Keratinocyte (primary cell): ENCODE measurements around the gene MAPK7. TPM values are rescaled to one million over a fixed set of nuclear protein-coding genes. Genes with fewer than 3 reads are reported as not detected.

Experiments
- DNase-seq: peaks from one replicate; pipeline ENCODE4 v3.0.0-alpha.2; 2011; ENCODE audit warnings: low read depth, missing footprints, low spot score
- FAIRE-seq: peaks from 2 replicates; lab custom pipeline; 2011; peaks lifted over from hg19 to GRCh38; lab: Jason Lieb, UNC
- H2AFZ ChIP-seq: 2 replicates; pipeline ENCODE4 v1.6.0; 2012; ENCODE audit warnings: low read length, control low read depth, inconsistent platforms; ENCODE audit not compliant: control insufficient read depth
- H3K27ac ChIP-seq: 2 replicates; pipeline ENCODE4 v1.5.1; 2011; ENCODE audit warnings: low read length; ENCODE audit not compliant: control insufficient read depth, insufficient read depth
- H3K27me3 ChIP-seq: 3 replicates; pipeline ENCODE4 v1.6.0; 2011; ENCODE audit warnings: low read length; ENCODE audit not compliant: control insufficient read depth, insufficient read depth; ENCODE audit errors: extremely low read depth
- H3K36me3 ChIP-seq, 2 experiments: 2 replicates in 1 of 2; 3 replicates in 1 of 2; pipeline ENCODE4 v1.5.1; 2011; ENCODE audit warnings: low read length in 2 of 2, mild to moderate bottlenecking in 1 of 2; ENCODE audit not compliant: control insufficient read depth in 2 of 2, insufficient read depth in 2 of 2; ENCODE audit errors: extremely low read depth in 1 of 2
- H3K4me1 ChIP-seq: 3 replicates; pipeline ENCODE4 v1.5.1; 2011; ENCODE audit warnings: low read length; ENCODE audit not compliant: control insufficient read depth, insufficient read depth; ENCODE audit errors: extremely low read depth
- H3K4me2 ChIP-seq: 3 replicates; pipeline ENCODE4 v1.6.0; 2011; ENCODE audit warnings: low read depth, low read length; ENCODE audit not compliant: control insufficient read depth, insufficient read depth; ENCODE audit errors: extremely low read depth
- H3K4me3 ChIP-seq, 3 experiments: fragments of 200-600 bp in 1 of 3; sonication (generic) in 1 of 3; 2 replicates in 2 of 3; 3 replicates in 1 of 3; pipeline ENCODE4 v1.5.1; 2011 to 2016; ENCODE audit warnings: low read length in 3 of 3, mild to moderate bottlenecking in 3 of 3, control low read depth in 2 of 3, inconsistent platforms in 1 of 3, low read depth in 1 of 3, mixed read lengths in 1 of 3, mixed run types in 1 of 3, moderate library complexity in 1 of 3; ENCODE audit not compliant: control insufficient read depth in 2 of 3, insufficient read depth in 2 of 3; ENCODE audit errors: extremely low read depth in 1 of 3
- H3K79me2 ChIP-seq: 2 replicates; pipeline ENCODE4 v1.6.0; 2012; ENCODE audit warnings: low read length; ENCODE audit not compliant: control insufficient read depth, insufficient read depth
- H3K9ac ChIP-seq: 3 replicates; pipeline ENCODE4 v1.6.0; 2011; ENCODE audit warnings: low read length; ENCODE audit not compliant: control insufficient read depth, insufficient read depth; ENCODE audit errors: extremely low read depth
- H3K9me1 ChIP-seq: 3 replicates; pipeline ENCODE4 v1.6.0; 2011; ENCODE audit warnings: low read length; ENCODE audit not compliant: control insufficient read depth, insufficient read depth; ENCODE audit errors: extremely low read depth
- H3K9me3 ChIP-seq: 2 replicates; pipeline ENCODE4 v1.5.1; 2012; ENCODE audit warnings: low read depth, low read length; ENCODE audit not compliant: control insufficient read depth
- H4K20me1 ChIP-seq: 3 replicates; pipeline ENCODE4 v1.6.0; 2011; ENCODE audit warnings: low read length; ENCODE audit not compliant: control insufficient read depth, insufficient read depth; ENCODE audit errors: extremely low read depth
- EZH2 ChIP-seq: IDR thresholded peaks from one replicate; pipeline ENCODE4 v1.6.1; 2012; ENCODE audit warnings: inconsistent platforms, mild to moderate bottlenecking, low read length, moderate library complexity
- dilution Hi-C: fragments of 300-500 bp; cut with MboI; formaldehyde crosslinking; loops from one replicate; pipeline ENCODE4 v1.7.0; 2020; ENCODE audit warnings: low sequenced_read_pairs; ENCODE audit not compliant: extremely low pct_ligation_motif_present
- polyA plus RNA-seq, 5 experiments: library from polyadenylated mRNA; depleted of rRNA in 3 of 5; stranded (reverse) in 3 of 5; stranded (forward) in 1 of 5; unstranded in 1 of 5; fragments of >200 nt; gene quantifications; 1 replicate in 1 of 5; 2 replicates in 3 of 5; 3 replicates in 1 of 5; pipeline versions ENCODE4 v1.2.1 to v1.2.3, GENCODE V29; 2011 to 2012; ENCODE audit warnings: missing spikeins in 2 of 5, low read depth in 1 of 5, low replicate concordance in 1 of 5
- TF ChIP-seq, protein P1 (sequence below), 3 experiments: IDR thresholded peaks in 1 of 3; conservative IDR thresholded peaks in 1 of 3; optimal IDR thresholded peaks in 1 of 3; 2 replicates in 2 of 3; 3 replicates in 1 of 3; pipeline versions ENCODE3 to v1.5.1; 2011; ENCODE audit warnings: low read length in 3 of 3, mild to moderate bottlenecking in 3 of 3, moderate library complexity in 2 of 3, control low read depth in 1 of 3, inconsistent platforms in 1 of 3; ENCODE audit not compliant: insufficient read depth in 2 of 3; ENCODE audit errors: extremely low read depth in 1 of 3

The MAPK7 gene
- polyA plus RNA-seq, 1 donor (not counting 4 experiments of a cell fraction or from before 2014, with no cell fraction given), result 4.3 TPM

DNA sequence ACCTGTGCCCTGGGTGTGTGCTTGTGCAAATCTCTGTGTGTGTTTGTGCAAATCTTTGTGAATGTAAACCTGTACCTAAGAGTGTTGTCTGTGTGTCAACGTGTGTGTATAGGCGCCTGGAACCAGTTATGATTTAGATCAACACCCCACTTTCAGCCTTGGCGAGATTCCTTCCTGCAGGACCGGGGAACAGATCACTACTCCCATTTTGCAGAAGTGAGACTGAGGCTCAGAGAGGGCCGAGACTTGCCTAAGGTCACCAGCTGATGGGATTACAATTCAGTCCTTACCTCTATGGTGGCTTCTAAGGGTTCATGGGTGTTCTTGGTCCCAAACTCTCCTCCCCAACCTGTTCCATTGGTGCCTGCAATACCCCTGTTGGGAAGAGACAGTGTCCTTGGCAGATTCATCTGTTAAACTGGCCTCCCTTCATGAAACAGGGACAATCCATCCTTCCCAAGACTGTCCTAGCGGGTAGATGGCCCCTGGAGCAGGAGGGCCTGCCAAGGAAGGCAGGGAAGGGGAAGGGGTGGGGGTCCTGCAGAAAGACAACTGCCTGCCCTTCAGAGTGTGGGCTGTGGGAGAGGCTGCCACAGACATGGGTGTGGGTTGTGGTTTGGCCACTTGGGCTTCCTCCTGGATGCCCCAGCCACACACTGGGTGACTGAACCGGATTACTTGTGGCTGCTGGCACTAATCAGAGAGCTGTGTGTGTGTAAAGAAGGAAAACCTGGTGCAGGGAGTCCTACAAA is 6.9 kb upstream of the MAPK7 start:
- no peaks in the 10 kb centered on the region for H3K9me3 ChIP-seq
- H3K27ac ChIP-seq, result no peak overlapping the region
- no peak for DNase-seq
- no peak overlapping the region for H2AFZ ChIP-seq
- no peaks in the 10 kb centered on the region for H4K20me1 ChIP-seq
- no peaks in the 10 kb centered on the region for H3K27me3 ChIP-seq
- TF ChIP-seq, protein P1, sequence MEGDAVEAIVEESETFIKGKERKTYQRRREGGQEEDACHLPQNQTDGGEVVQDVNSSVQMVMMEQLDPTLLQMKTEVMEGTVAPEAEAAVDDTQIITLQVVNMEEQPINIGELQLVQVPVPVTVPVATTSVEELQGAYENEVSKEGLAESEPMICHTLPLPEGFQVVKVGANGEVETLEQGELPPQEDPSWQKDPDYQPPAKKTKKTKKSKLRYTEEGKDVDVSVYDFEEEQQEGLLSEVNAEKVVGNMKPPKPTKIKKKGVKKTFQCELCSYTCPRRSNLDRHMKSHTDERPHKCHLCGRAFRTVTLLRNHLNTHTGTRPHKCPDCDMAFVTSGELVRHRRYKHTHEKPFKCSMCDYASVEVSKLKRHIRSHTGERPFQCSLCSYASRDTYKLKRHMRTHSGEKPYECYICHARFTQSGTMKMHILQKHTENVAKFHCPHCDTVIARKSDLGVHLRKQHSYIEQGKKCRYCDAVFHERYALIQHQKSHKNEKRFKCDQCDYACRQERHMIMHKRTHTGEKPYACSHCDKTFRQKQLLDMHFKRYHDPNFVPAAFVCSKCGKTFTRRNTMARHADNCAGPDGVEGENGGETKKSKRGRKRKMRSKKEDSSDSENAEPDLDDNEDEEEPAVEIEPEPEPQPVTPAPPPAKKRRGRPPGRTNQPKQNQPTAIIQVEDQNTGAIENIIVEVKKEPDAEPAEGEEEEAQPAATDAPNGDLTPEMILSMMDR (optimal IDR thresholded peaks at IDR 0.05 in 1 of 3, IDR thresholded peaks at IDR 0.05 in 1 of 3, conservative IDR thresholded peaks at IDR 0.05 in 1 of 3; ENCODE audit: extremely low read depth in 1 of 3, insufficient read depth in 2 of 3, low read length in 3 of 3), result no peak
- TF ChIP-seq EZH2, result no peak
- FAIRE-seq, result no peak
- dilution Hi-C loops, result loop anchor here (25.0 kb wide), 1 partner anchor 291 kb away; no protein-coding TSS in a partner anchor
- H3K9ac ChIP-seq, result no peak overlapping the region
- H3K79me2 ChIP-seq, result no peaks in the 10 kb centered on the region
- peaks cover 2% of the 10 kb centered on the region for H3K4me1 ChIP-seq
- H3K36me3 ChIP-seq, result no peaks in the 10 kb centered on the region
- H3K9me1 ChIP-seq, result no peaks in the 10 kb centered on the region
- no peak overlapping the region for H3K4me2 ChIP-seq
- H3K4me3 ChIP-seq, result no peak overlapping the region

DNA sequence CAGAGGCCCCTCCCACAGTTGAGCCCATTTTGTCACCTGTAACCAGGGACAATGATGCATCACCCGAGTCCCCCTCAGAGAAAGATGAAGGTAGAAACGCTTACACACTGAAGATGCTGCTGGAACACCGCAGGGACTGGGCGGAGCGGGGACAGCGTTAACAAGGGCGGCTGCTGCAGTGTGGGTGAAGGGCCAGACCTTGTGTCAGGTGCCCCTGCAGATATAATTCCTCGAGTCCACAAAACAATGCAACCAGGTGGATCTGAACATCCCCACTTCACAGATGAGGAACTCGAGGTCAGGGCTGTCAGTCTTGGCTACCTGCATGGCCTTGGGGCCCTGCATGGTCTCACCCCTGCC is 6.3 kb upstream of the MAPK7 start:
- Histone ChIP-seq H3K9me1 (no peaks in the 10 kb centered on the region), H3K79me2 (no peaks in the 10 kb centered on the region), H3K27ac (no peak overlapping the region), H3K4me1 (peaks cover 3% of the 10 kb centered on the region), H3K9me3 (no peaks in the 10 kb centered on the region), H3K4me2 (no peak overlapping the region), H4K20me1 (no peaks in the 10 kb centered on the region), H3K36me3 (no peaks in the 10 kb centered on the region), H3K4me3 (no peak overlapping the region), H3K9ac (no peak overlapping the region), H2AFZ (no peak overlapping the region), H3K27me3 (no peaks in the 10 kb centered on the region)
- dilution Hi-C loops, result loop anchor here (25.0 kb wide), 1 partner anchor 290 kb away; no protein-coding TSS in a partner anchor
- no peak for DNase-seq
- TF ChIP-seq EZH2, result no peak
- TF ChIP-seq, protein P1 (optimal IDR thresholded peaks at IDR 0.05 in 1 of 3, IDR thresholded peaks at IDR 0.05 in 1 of 3, conservative IDR thresholded peaks at IDR 0.05 in 1 of 3; ENCODE audit: extremely low read depth in 1 of 3, insufficient read depth in 2 of 3, low read length in 3 of 3), result no peak
- no peak for FAIRE-seq
